Stimulated activated CD4-positive, alpha-beta T cell treated with anti-CD3 and anti-CD28 coated beads, Interleukin-2, amount 100 ng/mL, for 48 hours (primary cell): ENCODE data around the gene FAM13C.
"Not testable (repeated sequence)": the region's sequence is repeated elsewhere in the genome, so short reads cannot be mapped to it uniquely, and the experiment has no call there.

Experiments
- DNase-seq, 2 donors: peaks; one replicate each; pipeline ENCODE4 v3.0.0-alpha.2; 2020

The FAM13C gene

GRCh38 chr10:59225211-59225610, 137.1 kb downstream of the FAM13C start:
- no peak for DNase-seq

GRCh38 chr10:59223597-59223996, 138.8 kb downstream of the FAM13C start:
- not testable (repeated sequence) for DNase-seq

GRCh38 chr10:59222788-59223187, 139.6 kb downstream of the FAM13C start:
- DNase-seq: no peak

- no peak for DNase-seq
Measured at GRCh38 chr10:59216178-59216869, 146.0 kb downstream of the FAM13C start.

- DNase-seq: no peak
Measured at GRCh38 chr10:59214160-59214559, 148.2 kb downstream of the FAM13C start.

- DNase-seq: no peak
Measured at GRCh38 chr10:59212301-59212798, 150.0 kb downstream of the FAM13C start.

GRCh38 chr10:59206204-59206720, 156.1 kb downstream of the FAM13C start:
- no peak for DNase-seq
